Measurements from ENCODE around the gene UGT1A1. TPM values are rescaled to one million over a fixed set of nuclear protein-coding genes. Genes with fewer than 3 reads are reported as not detected.
A peak's percentile ranks its signal among the peaks of the same experiment; 100 is the strongest.

Gene UGT1A1
- total RNA-seq, 8 experiments from 2014 or later = 0.09 to 1.6 (median 0.19) TPM; not detected in 3

GRCh38 chr2:233766416-233766815, 6.3 kb downstream of the UGT1A1 start:
- in situ Hi-C loops (cut with MboI; ENCODE audit: low pct_unique_long_range_greater_than_20kb in 2 of 9, low sequenced_read_pairs in 9 of 9, unreplicated experiment in 9 of 9) = no loop called here
- H3K4me1 ChIP-seq (replicated peaks in 1 of 2) = peaks cover 3% of the 10 kb centered on the region in 2 donors
- no peak overlapping the region for H3K4me3 ChIP-seq
- H3K27ac ChIP-seq = no peak overlapping the region
- WGBS, 10 experiments = 9 to 80% (median 10%) methylated on average over 1 to 2 of the region's 4 CpGs; no CpG with 5 or more reads in 7 of the 10 experiments
- peak in 2 of 8 experiments; percentile 20 to 25 for ATAC-seq (replicated peaks in 6 of 8)

GRCh38 chr2:233768076-233768475, 8.0 kb downstream of the UGT1A1 start:
- 10 to 100% (median 47%) methylated on average over 1 to 4 of the region's 4 CpGs; no CpG with 5 or more reads in 2 of the 10 experiments for WGBS, 10 experiments
- peak in 1 of 8 experiments; percentile 48 for ATAC-seq (replicated peaks in 6 of 8)
- H3K27ac ChIP-seq = no peak overlapping the region
- H3K4me3 ChIP-seq = no peak overlapping the region
- in situ Hi-C loops (cut with MboI; ENCODE audit: low pct_unique_long_range_greater_than_20kb in 2 of 9, low sequenced_read_pairs in 9 of 9, unreplicated experiment in 9 of 9) = no loop called here
- H3K4me1 ChIP-seq (replicated peaks in 1 of 2) = peaks cover 3% of the 10 kb centered on the region in 2 donors

- ATAC-seq (replicated peaks in 6 of 8) = no peak
- in situ Hi-C loops (cut with MboI; ENCODE audit: low pct_unique_long_range_greater_than_20kb in 2 of 9, low sequenced_read_pairs in 9 of 9, unreplicated experiment in 9 of 9) = no loop called here
- Histone ChIP-seq H3K4me3 (no peak overlapping the region), H3K27ac (no peak overlapping the region), H3K4me1 (replicated peaks in 1 of 2) (peaks cover 3% of the 10 kb centered on the region in 2 donors)
- WGBS, 10 experiments = 8 to 100% (median 92%) methylated on average over 1 to 7 of the region's 9 CpGs
Measured at GRCh38 chr2:233769260-233769659, 9.2 kb downstream of the UGT1A1 start.

GRCh38 chr2:233772153-233772552, 12.1 kb downstream of the UGT1A1 start:
- 64 to 96% (median 75%) methylated on average over 2 to 15 of the region's 16 CpGs; no CpG with 5 or more reads in 1 of the 10 experiments for WGBS, 10 experiments

GRCh38 chr2:233772583-233772982, 12.5 kb downstream of the UGT1A1 start:
- Histone ChIP-seq H3K27ac (no peak overlapping the region), H3K4me3 (no peak overlapping the region), H3K4me1 (replicated peaks in 1 of 2) (peaks cover 3% of the 10 kb centered on the region in 2 donors)
- no peak for ATAC-seq (replicated peaks in 6 of 8)
- in situ Hi-C loops (cut with MboI; ENCODE audit: low pct_unique_long_range_greater_than_20kb in 2 of 9, low sequenced_read_pairs in 9 of 9, unreplicated experiment in 9 of 9) = no loop called here
- WGBS, 10 experiments = 52 to 100% (median 71%) methylated on average over 2 to 5 of the region's 5 CpGs; no CpG with 5 or more reads in 4 of the 10 experiments

More at GRCh38 chr2:233772153-233772552, 12.1 kb downstream of the UGT1A1 start:
- in situ Hi-C loops (cut with MboI; ENCODE audit: low pct_unique_long_range_greater_than_20kb in 2 of 9, low sequenced_read_pairs in 9 of 9, unreplicated experiment in 9 of 9) = no loop called here
- Histone ChIP-seq H3K27ac (no peak overlapping the region), H3K4me1 (replicated peaks in 1 of 2) (peaks cover 3% of the 10 kb centered on the region in 2 donors), H3K4me3 (no peak overlapping the region)
- ATAC-seq (replicated peaks in 6 of 8) = no peak

DNA sequence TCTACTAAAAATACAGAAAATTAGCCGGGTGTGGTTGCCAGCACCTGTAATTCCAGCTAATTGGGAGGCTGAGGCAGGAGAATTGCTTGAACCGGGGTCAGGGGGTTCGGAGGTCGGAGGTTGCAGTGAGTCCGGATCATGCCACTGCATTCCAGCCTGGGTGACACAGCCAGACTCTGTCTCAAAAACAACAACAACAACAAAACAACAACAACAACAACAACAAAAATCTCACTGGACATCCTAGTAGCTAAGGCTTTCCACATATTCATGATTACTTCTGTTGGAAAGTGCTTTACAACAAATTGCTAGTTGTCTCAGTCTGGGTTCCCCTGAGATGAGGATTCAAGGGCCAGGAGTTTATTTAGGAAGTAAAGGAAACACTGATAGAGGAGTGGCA, 13.8 kb downstream of the UGT1A1 start:
- 83 to 100% methylated on average over 1 of the region's 5 CpGs; no CpG with 5 or more reads in 8 of the 10 experiments for WGBS, 10 experiments
- Histone ChIP-seq H3K4me1 (replicated peaks in 1 of 2) (no peaks in the 10 kb centered on the region), H3K27ac (no peak overlapping the region), H3K4me3 (no peak overlapping the region)
- in situ Hi-C loops (cut with MboI; ENCODE audit: low pct_unique_long_range_greater_than_20kb in 2 of 9, low sequenced_read_pairs in 9 of 9, unreplicated experiment in 9 of 9) = no loop called here
- no peak for ATAC-seq (replicated peaks in 6 of 8)

DNA sequence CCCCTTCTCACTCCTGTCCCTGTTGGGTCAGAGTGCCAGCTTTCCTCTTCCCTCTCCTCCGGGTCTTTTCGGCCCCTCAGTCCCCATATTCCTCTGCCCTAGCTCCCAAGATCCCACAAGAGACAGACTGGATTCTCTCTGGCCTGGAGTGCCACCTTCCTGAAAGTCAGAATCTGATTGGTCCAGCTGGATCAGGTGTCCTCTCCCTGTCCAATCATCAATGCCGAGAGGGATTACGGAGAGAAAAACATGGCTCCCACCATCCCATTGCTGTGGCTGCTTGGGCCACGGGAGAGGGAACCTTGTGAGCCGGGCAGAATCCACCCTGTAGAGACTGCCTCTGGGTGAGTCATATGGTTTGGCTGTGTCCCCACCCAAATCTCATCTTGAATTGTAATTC, 15.3 kb downstream of the UGT1A1 start:
- no peak overlapping the region for H3K4me3 ChIP-seq
- ATAC-seq (replicated peaks in 6 of 8) = peak in 2 of 8 experiments; percentile 26 to 32
- in situ Hi-C loops (cut with MboI; ENCODE audit: low pct_unique_long_range_greater_than_20kb in 2 of 9, low sequenced_read_pairs in 9 of 9, unreplicated experiment in 9 of 9) = no loop called here
- 31 to 100% (median 86%) methylated on average over 1 to 6 of the region's 6 CpGs; no CpG with 5 or more reads in 4 of the 10 experiments for WGBS, 10 experiments
- no peak overlapping the region for H3K27ac ChIP-seq
- H3K4me1 ChIP-seq (replicated peaks in 1 of 2) = no peaks in the 10 kb centered on the region

DNA sequence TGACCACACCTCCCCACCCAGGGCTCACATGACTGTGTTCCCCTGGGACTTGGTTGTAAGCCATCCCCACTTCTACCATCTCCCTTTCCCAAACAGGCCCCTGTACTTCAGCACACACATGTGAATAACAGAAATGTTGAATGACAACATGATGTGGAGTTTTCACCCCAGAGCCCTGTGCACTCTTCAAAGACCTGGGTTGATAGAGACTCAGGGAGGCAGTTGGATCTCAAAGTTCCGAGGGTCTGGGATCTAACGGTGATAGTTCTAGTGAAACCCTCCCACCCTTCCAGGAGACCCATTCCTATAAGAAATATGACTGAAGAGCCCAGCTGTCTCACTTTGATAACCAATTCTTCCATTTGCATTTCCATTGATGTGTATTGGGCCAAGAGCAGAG, 18.0 kb downstream of the UGT1A1 start, which contains the start of gene MROH2A:
TSS of gene MROH2A (plus strand) at position 301 of the 400 bp plus-strand sequence. CDS start 1,029 bp downstream, outside the sequence.
- Histone ChIP-seq H3K4me1 (replicated peaks in 1 of 2) (no peaks in the 10 kb centered on the region), H3K4me3 (no peak within 1 kb of the TSS), H3K27ac (no peak within 1 kb of the TSS)
- ATAC-seq (replicated peaks in 6 of 8) = no peak
- in situ Hi-C loops (cut with MboI; ENCODE audit: low pct_unique_long_range_greater_than_20kb in 2 of 9, low sequenced_read_pairs in 9 of 9, unreplicated experiment in 9 of 9) = no loop called here
- WGBS, 10 experiments = 17 to 75% (median 67%) methylated on average over 1 to 2 of the region's 2 CpGs; no CpG with 5 or more reads in 5 of the 10 experiments

- in situ Hi-C loops (cut with MboI; ENCODE audit: low pct_unique_long_range_greater_than_20kb in 2 of 9, low sequenced_read_pairs in 9 of 9, unreplicated experiment in 9 of 9) = no loop called here
- no peak for ATAC-seq (replicated peaks in 6 of 8)
- H3K4me3 ChIP-seq = no peak overlapping the region
- H3K27ac ChIP-seq = no peak overlapping the region
- H3K4me1 ChIP-seq (replicated peaks in 1 of 2) = no peaks in the 10 kb centered on the region
- 100% methylated on average over 1 to 3 of the region's 4 CpGs; no CpG with 5 or more reads in 8 of the 10 experiments for WGBS, 10 experiments
Measured at GRCh38 chr2:233779722-233780121, 19.7 kb downstream of the UGT1A1 start.

GRCh38 chr2:233780771-233781170, 20.7 kb downstream of the UGT1A1 start:
- WGBS, 10 experiments = 2 to 93% (median 83%) methylated on average over 1 to 4 of the region's 4 CpGs
- in situ Hi-C loops (cut with MboI; ENCODE audit: low pct_unique_long_range_greater_than_20kb in 2 of 9, low sequenced_read_pairs in 9 of 9, unreplicated experiment in 9 of 9) = no loop called here
- Histone ChIP-seq H3K4me1 (replicated peaks in 1 of 2) (no peaks in the 10 kb centered on the region), H3K27ac (no peak overlapping the region), H3K4me3 (no peak overlapping the region)
- ATAC-seq (replicated peaks in 6 of 8) = peak in 2 of 8 experiments; percentile 81 to 87

DNA sequence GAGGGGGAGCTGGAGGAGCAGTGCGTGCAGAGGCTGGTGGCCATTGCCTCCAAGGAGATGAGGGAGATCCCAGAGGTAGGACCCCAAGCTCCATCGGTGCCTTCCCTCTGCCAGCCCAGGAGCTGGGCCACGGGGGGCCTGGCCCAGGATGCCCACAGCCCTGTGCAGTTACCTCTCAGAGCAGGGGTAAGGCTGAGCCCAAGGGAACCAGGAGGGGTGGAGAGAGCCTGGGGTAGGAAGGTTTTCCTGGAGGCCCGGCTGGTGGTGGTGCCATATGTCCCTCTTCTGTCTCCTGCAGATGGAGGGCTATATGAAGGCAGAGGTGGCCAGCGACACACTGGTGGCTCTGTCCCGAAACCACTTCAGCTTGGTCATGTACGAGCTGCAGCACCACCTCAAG, 29.5 kb downstream of the UGT1A1 start:
- Histone ChIP-seq H3K4me1 (replicated peaks in 1 of 2) (no peaks in the 10 kb centered on the region), H3K27ac (no peak overlapping the region), H3K4me3 (no peak overlapping the region)
- in situ Hi-C loops (cut with MboI; ENCODE audit: low pct_unique_long_range_greater_than_20kb in 2 of 9, low sequenced_read_pairs in 9 of 9, unreplicated experiment in 9 of 9) = no loop called here
- no peak for ATAC-seq (replicated peaks in 6 of 8)
- 40 to 100% (median 82%) methylated on average over 1 to 3 of the region's 7 CpGs; no CpG with 5 or more reads in 2 of the 10 experiments for WGBS, 10 experiments

DNA sequence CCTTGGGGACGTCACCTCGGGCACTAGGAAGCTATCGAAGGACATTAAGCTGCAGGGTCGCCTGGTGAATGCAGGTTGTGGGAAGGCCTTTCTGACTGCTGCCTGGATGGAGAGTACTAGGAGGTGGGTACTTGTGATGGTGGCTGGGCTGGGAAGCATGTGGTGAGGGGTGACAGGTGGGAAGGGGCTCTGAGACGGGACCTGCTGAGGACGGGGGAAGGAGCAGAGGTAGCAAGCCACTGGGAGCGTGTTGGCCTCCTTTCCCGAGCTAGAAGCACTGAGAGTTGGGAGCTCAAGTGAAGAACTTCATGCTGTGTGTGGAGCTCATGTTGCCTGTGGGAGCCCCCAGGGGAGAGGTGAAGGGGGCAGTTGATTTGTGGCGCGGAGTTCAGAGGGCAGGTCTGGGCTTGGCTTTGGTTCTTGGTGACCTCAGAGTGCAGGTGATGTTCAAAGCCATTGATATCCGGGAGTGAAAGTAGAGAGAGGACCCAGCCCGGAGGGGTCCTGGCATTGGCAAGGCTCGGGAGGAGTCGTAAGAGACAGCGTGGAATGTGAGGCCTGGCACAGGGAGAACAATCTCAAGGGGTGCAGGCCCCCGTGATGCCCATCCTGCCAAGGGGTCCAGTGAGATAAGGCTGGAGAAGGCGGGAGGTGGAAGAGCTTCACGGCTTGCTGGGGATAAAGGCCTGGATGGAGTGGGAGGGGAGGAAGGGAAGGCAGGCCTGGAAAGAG, 31.2 kb downstream of the UGT1A1 start:
- in situ Hi-C loops (cut with MboI; ENCODE audit: low pct_unique_long_range_greater_than_20kb in 2 of 9, low sequenced_read_pairs in 9 of 9, unreplicated experiment in 9 of 9) = no loop called here
- no peak for ATAC-seq (replicated peaks in 6 of 8)
- Histone ChIP-seq H3K4me3 (no peak overlapping the region), H3K4me1 (replicated peaks in 1 of 2) (no peaks in the 10 kb centered on the region), H3K27ac (no peak overlapping the region)
- 48 to 89% (median 85%) methylated on average over 3 to 15 of the region's 18 CpGs; no CpG with 5 or more reads in 5 of the 10 experiments for WGBS, 10 experiments

DNA sequence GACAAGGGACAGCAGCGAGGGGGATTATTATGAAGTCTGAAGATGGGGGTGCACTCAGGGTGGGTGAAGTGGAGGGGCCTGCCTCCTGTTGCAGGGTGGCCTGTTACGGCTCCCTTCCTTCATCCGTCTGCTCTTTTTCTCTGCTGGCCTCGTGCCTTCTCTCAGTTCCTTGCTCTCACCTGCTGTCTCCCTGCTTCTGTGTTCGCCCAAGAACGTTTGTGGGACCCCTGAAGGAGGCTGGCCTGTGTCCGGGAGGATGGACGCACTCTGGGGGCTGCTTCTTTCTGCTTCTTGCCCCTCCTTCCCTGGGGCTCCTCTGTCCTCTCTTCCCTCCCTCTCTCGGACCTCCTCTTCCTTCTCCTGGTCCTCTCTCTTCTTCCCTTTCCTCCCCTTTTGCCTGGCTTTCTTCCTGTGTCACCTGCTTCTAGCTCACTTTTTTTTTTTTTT, 31.8 kb downstream of the UGT1A1 start:
- no peak overlapping the region for H3K4me3 ChIP-seq
- no peak for ATAC-seq (replicated peaks in 6 of 8)
- in situ Hi-C loops (cut with MboI; ENCODE audit: low pct_unique_long_range_greater_than_20kb in 2 of 9, low sequenced_read_pairs in 9 of 9, unreplicated experiment in 9 of 9) = no loop called here
- no peaks in the 10 kb centered on the region for H3K4me1 ChIP-seq (replicated peaks in 1 of 2)
- no peak overlapping the region for H3K27ac ChIP-seq
- WGBS, 10 experiments = 62 to 80% (median 67%) methylated on average over 1 to 8 of the region's 9 CpGs; no CpG with 5 or more reads in 5 of the 10 experiments
